ENCODE measurements around the gene SLC4A2. TPM values are rescaled to one million over a fixed set of nuclear protein-coding genes. Genes with fewer than 3 reads are reported as not detected.

Gene SLC4A2
- total RNA-seq, 4 donors from 2014 or later = 74.3 to 111 (median 91.4) TPM

DNA sequence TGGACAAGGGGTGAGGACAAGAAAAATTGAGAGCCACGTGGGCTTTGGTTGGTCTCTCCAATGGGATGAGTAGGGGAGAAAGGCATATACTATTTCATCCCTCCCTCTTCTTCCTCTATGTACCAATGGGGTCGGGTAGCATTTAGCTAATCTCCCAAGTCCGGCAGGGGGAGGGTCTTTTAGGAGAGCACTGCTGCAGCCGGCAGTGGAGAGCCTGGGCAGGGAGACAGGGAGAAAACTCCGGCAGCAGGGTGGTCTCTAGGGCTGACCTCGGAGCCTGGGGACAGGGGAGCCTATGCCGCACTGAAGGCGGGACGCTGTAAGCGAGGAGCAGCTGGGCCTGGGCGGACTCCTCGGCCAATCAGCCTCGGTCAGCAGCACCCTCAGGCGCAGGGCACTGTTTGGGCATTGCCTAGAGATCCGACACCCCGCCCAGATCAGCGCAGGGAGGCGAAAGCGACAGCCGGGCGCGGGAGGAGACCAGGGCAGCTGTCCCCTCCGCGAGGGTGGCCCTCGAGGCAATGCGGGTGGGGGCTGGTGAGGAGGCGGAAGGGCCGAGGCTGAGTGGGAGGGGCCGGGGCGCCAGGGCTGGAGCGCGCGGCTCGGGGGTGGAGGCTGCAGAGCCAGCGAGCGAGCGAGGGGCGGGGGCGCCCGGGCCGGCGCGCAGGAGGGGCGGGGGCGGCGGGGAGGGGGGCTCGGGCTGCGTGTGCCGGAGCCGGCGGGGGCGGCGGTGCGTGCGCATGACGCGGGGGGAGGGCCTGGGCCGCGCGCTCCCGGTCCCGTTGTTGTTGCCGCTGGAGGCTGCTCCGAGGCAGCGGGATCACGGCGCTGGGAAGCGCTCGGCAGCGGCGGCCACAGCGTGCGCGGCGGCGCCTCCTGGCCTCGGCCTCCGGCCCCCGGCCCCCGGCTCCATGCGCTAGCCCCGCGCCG lies 26.6 kb downstream of the SLC4A2 start, which contains the start of gene AGAP3:
Gene AGAP3 (plus strand): TSS at position 785 of the 930 bp plus-strand sequence. CDS start 267 bp downstream, outside the sequence.
- peaks cover 0 to 75% (median 54%) of the 10 kb centered on the region in 4 donors for H3K4me1 ChIP-seq
- no peaks in the 10 kb centered on the region for H3K27me3 ChIP-seq
- TF ChIP-seq EP300 (IDR thresholded peaks at IDR 0.05) (peak in 1 of 2 donors; percentile 90), POLR2A (IDR thresholded peaks at IDR 0.05) (peak; percentile 66 to 73)
- TF ChIP-seq, protein P1, sequence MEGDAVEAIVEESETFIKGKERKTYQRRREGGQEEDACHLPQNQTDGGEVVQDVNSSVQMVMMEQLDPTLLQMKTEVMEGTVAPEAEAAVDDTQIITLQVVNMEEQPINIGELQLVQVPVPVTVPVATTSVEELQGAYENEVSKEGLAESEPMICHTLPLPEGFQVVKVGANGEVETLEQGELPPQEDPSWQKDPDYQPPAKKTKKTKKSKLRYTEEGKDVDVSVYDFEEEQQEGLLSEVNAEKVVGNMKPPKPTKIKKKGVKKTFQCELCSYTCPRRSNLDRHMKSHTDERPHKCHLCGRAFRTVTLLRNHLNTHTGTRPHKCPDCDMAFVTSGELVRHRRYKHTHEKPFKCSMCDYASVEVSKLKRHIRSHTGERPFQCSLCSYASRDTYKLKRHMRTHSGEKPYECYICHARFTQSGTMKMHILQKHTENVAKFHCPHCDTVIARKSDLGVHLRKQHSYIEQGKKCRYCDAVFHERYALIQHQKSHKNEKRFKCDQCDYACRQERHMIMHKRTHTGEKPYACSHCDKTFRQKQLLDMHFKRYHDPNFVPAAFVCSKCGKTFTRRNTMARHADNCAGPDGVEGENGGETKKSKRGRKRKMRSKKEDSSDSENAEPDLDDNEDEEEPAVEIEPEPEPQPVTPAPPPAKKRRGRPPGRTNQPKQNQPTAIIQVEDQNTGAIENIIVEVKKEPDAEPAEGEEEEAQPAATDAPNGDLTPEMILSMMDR (IDR thresholded peaks at IDR 0.05) = peak in 1 of 5 experiments; percentile 20
- 0 to 1% methylated on average over 22 to 37 of the region's 84 CpGs for WGBS, 2 donors
- no peaks in the 10 kb centered on the region for H3K36me3 ChIP-seq
- peak within 1 kb of the TSS; percentile 81 to 93 (median 86) for H3K27ac ChIP-seq
- no peaks in the 10 kb centered on the region for H3K9me3 ChIP-seq
- peak within 1 kb of the TSS; percentile 63 to 93 (median 68) for H3K4me3 ChIP-seq
- DNase-seq (ENCODE audit: low spot score in 2 of 2) = peak; percentile 73 to 77

DNA sequence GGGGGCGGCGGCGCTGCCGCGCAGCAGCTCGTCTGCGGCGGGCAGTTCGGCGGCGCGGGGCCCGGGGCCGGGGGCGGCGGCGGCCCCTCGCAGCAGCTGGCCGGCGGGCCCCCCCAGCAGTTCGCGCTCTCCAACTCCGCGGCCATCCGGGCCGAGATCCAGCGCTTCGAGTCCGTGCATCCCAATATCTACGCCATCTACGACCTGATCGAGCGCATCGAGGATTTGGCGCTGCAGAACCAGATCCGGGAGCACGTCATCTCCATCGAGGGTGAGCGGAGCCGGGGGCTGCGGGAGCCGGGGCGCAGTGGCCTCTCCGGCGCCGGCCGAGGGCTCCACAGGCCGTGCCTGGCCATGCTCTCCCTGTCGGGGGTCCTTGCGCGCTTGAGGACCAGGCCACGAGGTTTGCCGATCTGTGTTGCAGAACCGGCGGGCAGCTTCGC lies 27.4 kb downstream of the SLC4A2 start:
- H3K4me1 ChIP-seq = peaks cover 0 to 75% (median 47%) of the 10 kb centered on the region in 4 donors
- WGBS, 2 donors = 0% methylated on average over 14 of the region's 56 CpGs; no CpG with 5 or more reads in 1 of the 2 donors

GRCh38 chr7:151087245-151088018 lies 28.0 kb downstream of the SLC4A2 start:
- Histone ChIP-seq H3K4me3 (peak overlapping the region; percentile 63 to 93 (median 68)), H3K4me1 (peaks cover 0 to 75% (median 41%) of the 10 kb centered on the region in 4 donors), H3K27me3 (no peaks in the 10 kb centered on the region), H3K36me3 (no peaks in the 10 kb centered on the region), H3K9me3 (no peaks in the 10 kb centered on the region), H3K27ac (peak overlapping the region; percentile 81 to 92 (median 86))
- 4 to 7% methylated on average over 3 to 40 of the region's 70 CpGs for WGBS, 2 donors
- TF ChIP-seq EP300 (IDR thresholded peaks at IDR 0.05) (peak in 1 of 2 donors; percentile 23), POLR2A (IDR thresholded peaks at IDR 0.05) (no peak)
- TF ChIP-seq, protein P1 (IDR thresholded peaks at IDR 0.05) = peak; percentile 17 to 50 (median 45)
- peak in 1 of 2 donors; percentile 26 for DNase-seq (ENCODE audit: low spot score in 2 of 2)

More for the DNA sequence above, 27.4 kb downstream of the SLC4A2 start:
- no peaks in the 10 kb centered on the region for H3K9me3 ChIP-seq
- no peak for TF ChIP-seq POLR2A (IDR thresholded peaks at IDR 0.05)
- TF ChIP-seq EP300 (IDR thresholded peaks at IDR 0.05) = no peak
- TF ChIP-seq, protein P1 (IDR thresholded peaks at IDR 0.05) = no peak
- peak overlapping the region; percentile 81 to 92 (median 86) for H3K27ac ChIP-seq
- H3K36me3 ChIP-seq = no peaks in the 10 kb centered on the region
- no peaks in the 10 kb centered on the region for H3K27me3 ChIP-seq
- no peak for DNase-seq (ENCODE audit: low spot score in 2 of 2)
- H3K4me3 ChIP-seq = peak overlapping the region; percentile 63 to 93 (median 68)

DNA sequence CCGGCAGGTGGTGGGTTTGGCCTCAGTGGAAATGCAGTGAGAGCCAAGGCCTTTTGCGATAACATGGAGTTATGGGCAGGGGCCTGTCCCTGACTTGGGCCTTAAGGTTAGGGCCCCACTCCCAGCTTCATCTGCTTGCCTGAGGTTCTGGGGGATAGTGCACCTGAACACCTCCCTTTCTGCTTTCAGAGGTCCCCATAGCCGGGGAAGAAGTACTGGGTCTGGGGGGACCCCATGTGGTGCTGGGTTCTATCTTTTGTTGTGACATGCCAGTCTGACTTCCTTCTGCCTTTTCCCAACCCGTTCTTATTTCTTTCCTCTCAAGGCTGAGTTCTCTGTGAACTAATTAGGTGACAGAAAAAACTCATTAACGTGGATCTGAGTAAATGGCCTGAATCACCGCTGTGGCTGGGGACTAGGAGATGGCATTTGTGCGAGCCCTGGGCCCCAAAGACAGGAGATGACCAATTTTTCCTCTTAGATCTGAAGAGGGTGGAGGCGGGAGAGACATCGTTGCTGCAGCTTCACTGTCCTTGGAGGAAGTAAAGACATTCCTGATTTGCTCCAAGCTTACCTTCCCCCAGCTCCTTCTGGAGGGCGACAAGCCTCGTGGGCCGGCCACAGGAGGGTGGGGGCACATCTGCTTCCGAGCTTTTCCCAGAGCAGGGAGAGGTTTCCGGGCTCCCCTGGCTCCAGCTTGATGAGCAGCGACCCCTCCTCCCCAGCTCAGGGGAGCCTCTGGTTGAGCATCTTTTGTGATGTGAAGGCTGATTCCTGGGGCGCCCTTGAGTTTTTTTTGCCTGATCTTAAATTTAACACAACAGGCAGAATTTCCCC lies 28.8 kb downstream of the SLC4A2 start:
- H3K4me3 ChIP-seq = peak overlapping the region; percentile 63 to 93 (median 68)
- no peak for DNase-seq (ENCODE audit: low spot score in 2 of 2)
- no peaks in the 10 kb centered on the region for H3K27me3 ChIP-seq
- H3K27ac ChIP-seq = peak overlapping the region; percentile 81 to 92 (median 86)
- H3K4me1 ChIP-seq = peaks cover 0 to 76% (median 37%) of the 10 kb centered on the region in 4 donors
- H3K36me3 ChIP-seq = no peaks in the 10 kb centered on the region
- TF ChIP-seq EP300 (IDR thresholded peaks at IDR 0.05) = no peak
- no peak for TF ChIP-seq POLR2A (IDR thresholded peaks at IDR 0.05)
- TF ChIP-seq, protein P1 (IDR thresholded peaks at IDR 0.05) = no peak
- no peaks in the 10 kb centered on the region for H3K9me3 ChIP-seq
- WGBS, 2 donors = 33 to 52% methylated on average over 15 of the region's 16 CpGs

Data from tibial nerve (tissue), 4 donors.